Superior temporal gyrus (tissue), 1 donor: ENCODE measurements around the gene OR10A3.

Experiments
- DNase-seq: peaks from one replicate; pipeline ENCODE4 v3.0.0-alpha.2; 2016; ENCODE audit errors: extremely low spot score

Gene OR10A3

GRCh38 chr11:7936615-7937014, 4.9 kb downstream of the OR10A3 start:
- no peak for DNase-seq

- no peak for DNase-seq
Observed at GRCh38 chr11:7931168-7931567, 10.3 kb downstream of the OR10A3 start, which contains the start of gene OR10A6. Gene OR10A6 (minus strand): TSS chr11:7931268. CDS start chr11:7928662, 2,606 bp downstream.

- DNase-seq: no peak
Observed at GRCh38 chr11:7927635-7928034, 13.9 kb downstream of the OR10A3 start.

- no peak for DNase-seq
Observed at GRCh38 chr11:7924536-7924935, 17.0 kb downstream of the OR10A3 start.

- DNase-seq: no peak
Observed at GRCh38 chr11:7918141-7918540, 23.4 kb downstream of the OR10A3 start.

- no peak for DNase-seq
Observed at GRCh38 chr11:7911011-7911410, 30.5 kb downstream of the OR10A3 start.

GRCh38 chr11:7910286-7910788, 31.2 kb downstream of the OR10A3 start:
- DNase-seq: no peak

- DNase-seq: no peak
Observed at GRCh38 chr11:7909585-7910285, 31.8 kb downstream of the OR10A3 start.

- no peak for DNase-seq
Observed at GRCh38 chr11:7907121-7907520, 34.4 kb downstream of the OR10A3 start.

- no peak for DNase-seq
Observed at GRCh38 chr11:7906481-7906880, 35.0 kb downstream of the OR10A3 start.

GRCh38 chr11:7905961-7906429, 35.5 kb downstream of the OR10A3 start:
- DNase-seq: no peak

GRCh38 chr11:7905549-7905948, 36.0 kb downstream of the OR10A3 start:
- no peak for DNase-seq

GRCh38 chr11:7904917-7905316, 36.6 kb downstream of the OR10A3 start:
- DNase-seq: no peak

- no peak for DNase-seq
Observed at GRCh38 chr11:7903940-7904339, 37.6 kb downstream of the OR10A3 start.

GRCh38 chr11:7901319-7901854, 40.1 kb downstream of the OR10A3 start:
- no peak for DNase-seq

GRCh38 chr11:7900686-7901085, 40.8 kb downstream of the OR10A3 start:
- DNase-seq: no peak

- no peak for DNase-seq
Observed at GRCh38 chr11:7899418-7899817, 42.1 kb downstream of the OR10A3 start.

GRCh38 chr11:7898666-7899283, 42.7 kb downstream of the OR10A3 start:
- DNase-seq: no peak

- DNase-seq: no peak
Observed at GRCh38 chr11:7896009-7896785, 45.3 kb downstream of the OR10A3 start.

GRCh38 chr11:7894251-7894650, 47.3 kb downstream of the OR10A3 start:
- DNase-seq: no peak

GRCh38 chr11:7893796-7894195, 47.7 kb downstream of the OR10A3 start:
- DNase-seq: no peak

GRCh38 chr11:7892840-7893254, 48.7 kb downstream of the OR10A3 start:
- DNase-seq: peak; percentile 83
